ENCODE measurements around the gene ACP5.

The ACP5 gene

GRCh38 chr19:11563532-11563931, 13.9 kb downstream of the ACP5 start:
- no peak overlapping the region for H3K4me3 ChIP-seq (ENCODE audit: low read depth, low read length)
- TF ChIP-seq CTCF (IDR thresholded peaks at IDR 0.05; ENCODE audit: low read depth, low read length) = no peak

DNA sequence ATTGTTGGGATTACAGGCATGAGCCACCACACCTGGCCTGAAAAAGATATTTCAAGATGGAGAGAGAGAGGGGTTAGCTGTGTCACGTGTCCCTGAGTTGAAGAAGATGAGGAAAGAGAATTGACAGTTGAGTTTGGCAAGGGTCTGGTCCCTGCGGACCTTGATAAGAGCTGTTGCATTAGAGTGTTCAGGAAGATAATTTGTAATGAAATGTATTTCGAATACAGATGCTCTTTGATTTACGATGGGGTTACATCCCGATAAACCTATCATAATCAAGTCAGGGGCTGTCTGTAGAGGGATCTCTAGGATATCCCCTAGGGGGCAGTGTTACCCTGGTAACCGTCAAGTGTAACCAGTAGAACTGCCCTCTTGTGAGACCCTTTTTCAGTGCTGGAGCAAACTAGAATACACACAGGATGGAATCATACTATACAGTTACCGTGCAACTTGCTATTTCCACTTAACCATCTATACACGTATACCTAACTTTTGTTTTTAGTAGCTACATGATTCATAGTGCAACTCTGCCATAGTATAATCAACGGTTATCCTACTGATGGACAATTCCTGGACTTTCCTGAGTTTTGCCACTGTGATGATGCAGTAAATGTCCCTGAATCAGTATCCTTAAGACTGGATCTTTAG, 16.9 kb downstream of the ACP5 start:
- peak; percentile 59 for TF ChIP-seq CTCF (IDR thresholded peaks at IDR 0.05; ENCODE audit: low read depth, low read length)
- no peak overlapping the region for H3K4me3 ChIP-seq (ENCODE audit: low read depth, low read length)

DNA sequence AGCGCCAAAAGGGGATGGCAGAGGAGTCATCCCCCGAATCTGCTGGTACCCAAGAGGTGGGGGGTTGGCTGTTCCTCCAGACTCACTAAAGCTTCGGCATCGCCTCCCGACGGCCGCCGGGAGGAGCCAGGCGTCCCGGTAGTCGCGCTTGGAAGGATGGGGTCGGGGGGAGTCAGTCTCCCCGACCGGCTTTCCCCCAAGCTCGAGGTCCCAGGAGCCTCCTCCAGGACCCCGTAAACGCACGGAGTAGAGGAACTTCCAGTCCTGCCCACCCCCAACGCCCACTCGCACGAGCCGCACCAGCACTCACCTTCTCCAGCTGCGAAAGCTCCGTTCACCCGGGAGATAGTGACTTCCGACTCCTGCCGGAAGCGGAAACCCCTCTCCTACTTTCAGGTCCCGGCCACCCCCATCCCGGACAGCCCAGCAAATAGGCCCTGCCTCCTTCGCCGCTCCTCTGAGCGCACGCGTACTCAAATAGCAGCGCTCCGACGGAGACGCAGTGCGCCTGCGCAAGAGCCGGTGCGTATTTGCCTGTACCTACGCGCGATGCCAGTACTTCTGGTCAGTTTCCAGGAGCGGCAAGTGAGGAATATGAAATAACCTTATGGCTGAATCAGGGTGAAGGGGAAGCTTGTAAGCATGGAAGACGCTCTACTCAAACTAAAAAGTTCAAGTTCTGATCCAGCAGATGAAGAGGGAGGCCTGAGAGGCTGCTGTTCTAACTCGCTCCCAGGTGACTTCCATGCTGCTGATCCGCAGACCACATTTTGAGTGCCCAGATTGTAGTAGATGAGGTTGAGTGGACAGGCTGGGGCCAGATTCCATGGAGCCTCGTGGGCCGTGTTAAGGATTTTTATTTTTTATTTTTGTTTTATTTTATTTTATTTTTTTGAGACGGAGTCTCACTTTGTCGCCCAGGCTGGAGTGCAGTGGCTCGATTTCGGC, 18.3 kb downstream of the ACP5 start, which contains the start of gene ELOF1:
ELOF1 (minus strand) TSS at position 350 of the 948 bp plus-strand sequence. CDS start 4,883 bp downstream, outside the sequence.
- peak within 1 kb of the TSS; percentile 99 for H3K4me3 ChIP-seq (ENCODE audit: low read depth, low read length)
- no peak for TF ChIP-seq CTCF (IDR thresholded peaks at IDR 0.05; ENCODE audit: low read depth, low read length)

DNA sequence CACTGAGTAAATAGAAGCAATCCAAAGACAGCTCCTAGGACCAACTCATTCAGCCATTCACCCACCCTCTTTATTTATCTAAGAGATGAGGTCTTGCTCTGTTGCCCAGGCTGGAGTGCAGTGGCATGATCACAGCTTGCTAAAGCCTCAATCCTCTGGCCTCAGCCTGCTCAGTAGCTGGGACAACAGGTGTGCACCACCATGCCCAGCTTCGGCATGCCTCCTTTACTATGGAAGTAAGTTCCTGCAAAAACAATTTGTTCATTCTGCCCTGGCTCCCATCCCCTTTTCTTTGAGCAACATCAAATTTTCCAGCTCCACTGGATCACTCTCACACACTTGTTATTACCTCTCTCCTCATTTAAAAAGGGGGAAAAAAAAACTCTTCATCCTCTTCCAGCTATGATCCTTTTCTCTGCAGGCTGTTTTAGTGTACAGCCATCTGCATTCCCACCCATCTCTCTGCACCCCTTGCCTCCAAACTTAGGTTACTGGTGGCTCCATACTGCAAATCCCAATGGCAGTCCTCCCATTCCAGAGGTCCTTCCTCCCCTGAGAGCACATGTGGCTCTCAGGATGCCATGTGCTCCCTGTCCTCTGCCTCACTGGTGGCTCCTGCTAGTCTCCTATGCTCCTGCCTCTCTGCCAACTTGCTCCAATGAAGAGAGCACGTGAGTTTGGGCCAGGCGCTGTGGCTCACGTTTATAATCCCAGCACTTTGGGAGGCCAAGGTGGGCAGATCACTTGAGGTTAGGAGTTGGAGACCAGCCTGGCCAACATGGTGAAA, 20.6 kb downstream of the ACP5 start:
- H3K4me3 ChIP-seq (ENCODE audit: low read depth, low read length) = no peak overlapping the region
- no peak for TF ChIP-seq CTCF (IDR thresholded peaks at IDR 0.05; ENCODE audit: low read depth, low read length)

DNA sequence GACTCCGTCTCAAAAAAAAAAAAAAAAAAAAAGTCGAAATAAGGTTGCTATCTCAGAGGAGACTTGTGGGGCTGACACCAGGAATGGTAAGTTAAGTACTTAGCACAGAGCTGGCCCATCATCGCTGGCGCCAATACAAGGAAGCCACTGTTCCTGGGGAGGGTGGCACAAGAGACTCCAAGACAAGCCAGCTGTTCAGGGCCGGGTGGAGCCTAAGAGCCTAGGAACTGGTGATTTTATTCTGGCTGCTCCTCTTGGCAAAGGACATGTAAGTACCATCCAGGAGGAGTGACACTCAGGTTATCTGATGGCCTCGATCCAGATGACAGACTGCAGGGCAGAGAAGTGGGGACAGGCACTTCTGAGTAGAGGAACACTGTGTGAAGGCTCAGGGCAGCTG, 22.2 kb downstream of the ACP5 start:
- TF ChIP-seq CTCF (IDR thresholded peaks at IDR 0.05; ENCODE audit: low read depth, low read length) = no peak
- H3K4me3 ChIP-seq (ENCODE audit: low read depth, low read length) = no peak overlapping the region

- no peak overlapping the region for H3K4me3 ChIP-seq (ENCODE audit: low read depth, low read length)
- no peak for TF ChIP-seq CTCF (IDR thresholded peaks at IDR 0.05; ENCODE audit: low read depth, low read length)
Measured at GRCh38 chr19:11554160-11554559, 23.3 kb downstream of the ACP5 start.

Measured in WI38 (cell line).